ENCODE data around the gene PROSER3. TPM values are rescaled to one million over a fixed set of nuclear protein-coding genes. Genes with fewer than 3 reads are reported as not detected.
"Not testable (repeated sequence)": the region's sequence is repeated elsewhere in the genome, so short reads cannot be mapped to it uniquely, and the experiment has no call there.

PROSER3 gene
- total RNA-seq, 1 experiment from 2014 or later: 17.5 TPM

GRCh38 chr19:35760711-35761349 lies 2.9 kb downstream of the PROSER3 start:
- H3K9ac ChIP-seq (ENCODE audit: low read length): no peak overlapping the region
- no peak overlapping the region for H2AFZ ChIP-seq (ENCODE audit: low read length)
- peaks cover 10% of the 10 kb centered on the region; the same call in 1 of the 2 replicates for H4K20me1 ChIP-seq (ENCODE audit: insufficient read depth, low read depth, low read length)
- no peaks in the 10 kb centered on the region for H3K27me3 ChIP-seq (ENCODE audit: low read length)
- H3K27ac ChIP-seq (ENCODE audit: low read length): no peak overlapping the region
- no peak overlapping the region for H3K4me2 ChIP-seq (ENCODE audit: low read depth, low read length, poor library complexity, severe bottlenecking)
- H3K79me2 ChIP-seq (ENCODE audit: low read length): peaks cover 23% of the 10 kb centered on the region
- DNase-seq: no peak
- H3K36me3 ChIP-seq (ENCODE audit: insufficient read depth, low read length): peaks cover 13% of the 10 kb centered on the region
- H3K9me2 ChIP-seq (replicated peaks; ENCODE audit: insufficient read depth, low read length): no peaks in the 10 kb centered on the region
- H3K4me1 ChIP-seq (ENCODE audit: low read length): peaks cover 22% of the 10 kb centered on the region
- no peak overlapping the region for H3K4me3 ChIP-seq (ENCODE audit: low read length)
- H3K9me3 ChIP-seq (ENCODE audit: low read length): no peaks in the 10 kb centered on the region

DNA sequence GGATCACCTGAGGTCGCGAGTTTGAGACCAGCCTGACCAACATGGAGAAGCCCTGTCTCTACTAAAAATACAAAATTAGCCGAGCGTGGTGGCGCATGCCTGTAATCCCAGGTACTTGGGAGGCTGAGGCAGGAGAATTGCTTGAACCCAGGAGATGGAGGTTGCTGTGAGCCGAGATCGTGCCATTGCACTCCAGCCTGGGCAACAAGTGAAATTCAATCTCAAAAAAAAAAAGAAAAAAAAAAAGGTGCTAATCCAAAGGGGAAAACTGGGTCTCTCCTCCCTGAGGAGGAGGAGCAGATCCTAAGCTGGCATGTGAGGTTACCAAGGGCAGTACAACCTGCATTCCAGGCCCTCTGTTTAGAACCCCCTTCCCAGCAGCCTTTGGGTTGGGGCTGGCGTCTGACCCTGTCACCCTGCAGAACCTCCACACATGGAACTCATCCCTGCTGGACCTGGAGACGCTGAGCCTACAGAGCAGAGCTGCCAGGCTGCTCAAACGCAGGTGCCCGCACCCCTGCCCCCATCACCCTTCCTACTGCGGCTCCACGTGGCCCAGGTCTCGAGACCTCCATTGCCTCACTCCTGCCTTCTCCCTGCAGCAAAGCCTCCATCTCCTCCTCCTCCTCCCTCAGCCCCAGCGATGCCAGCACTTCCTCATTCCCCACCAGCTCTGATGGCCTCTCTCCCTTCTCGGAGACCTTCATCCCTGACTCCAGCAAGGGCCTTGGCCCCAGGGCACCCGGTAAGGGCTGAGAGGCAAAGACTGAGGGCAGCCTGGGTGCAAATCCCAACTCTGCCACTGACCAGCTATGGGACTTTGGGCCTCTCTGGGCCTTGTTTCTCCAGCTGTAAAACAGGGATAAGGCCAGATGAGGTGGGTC lies 6.7 kb downstream of the PROSER3 start:
- H4K20me1 ChIP-seq (ENCODE audit: insufficient read depth, low read depth, low read length): peaks cover 3% of the 10 kb centered on the region; the same call in 1 of the 2 replicates
- no peaks in the 10 kb centered on the region for H3K9me2 ChIP-seq (replicated peaks; ENCODE audit: insufficient read depth, low read length)
- no peak overlapping the region for H2AFZ ChIP-seq (ENCODE audit: low read length)
- no peaks in the 10 kb centered on the region for H3K27me3 ChIP-seq (ENCODE audit: low read length)
- no peaks in the 10 kb centered on the region for H3K9me3 ChIP-seq (ENCODE audit: low read length)
- no peak overlapping the region for H3K27ac ChIP-seq (ENCODE audit: low read length)
- no peak overlapping the region for H3K9ac ChIP-seq (ENCODE audit: low read length)
- DNase-seq: no peak
- H3K4me1 ChIP-seq (ENCODE audit: low read length): peaks cover 6% of the 10 kb centered on the region
- H3K36me3 ChIP-seq (ENCODE audit: insufficient read depth, low read length): peaks cover 11% of the 10 kb centered on the region
- H3K79me2 ChIP-seq (ENCODE audit: low read length): peaks cover 7% of the 10 kb centered on the region
- H3K4me2 ChIP-seq (ENCODE audit: low read depth, low read length, poor library complexity, severe bottlenecking): no peak overlapping the region
- no peak overlapping the region for H3K4me3 ChIP-seq (ENCODE audit: low read length)

- no peaks in the 10 kb centered on the region for H3K9me3 ChIP-seq (ENCODE audit: low read length)
- no peak for DNase-seq
- no peak overlapping the region for H3K9ac ChIP-seq (ENCODE audit: low read length)
- no peaks in the 10 kb centered on the region for H3K9me2 ChIP-seq (replicated peaks; ENCODE audit: insufficient read depth, low read length)
- peaks cover 5% of the 10 kb centered on the region for H3K4me1 ChIP-seq (ENCODE audit: low read length)
- H3K4me2 ChIP-seq (ENCODE audit: low read depth, low read length, poor library complexity, severe bottlenecking): no peak overlapping the region
- no peaks in the 10 kb centered on the region for H3K36me3 ChIP-seq (ENCODE audit: insufficient read depth, low read length)
- H3K79me2 ChIP-seq (ENCODE audit: low read length): no peaks in the 10 kb centered on the region
- H2AFZ ChIP-seq (ENCODE audit: low read length): no peak overlapping the region
- no peak overlapping the region for H3K4me3 ChIP-seq (ENCODE audit: low read length)
- H4K20me1 ChIP-seq (ENCODE audit: insufficient read depth, low read depth, low read length): peaks cover 3% of the 10 kb centered on the region; the same call in 1 of the 2 replicates
- no peaks in the 10 kb centered on the region for H3K27me3 ChIP-seq (ENCODE audit: low read length)
- H3K27ac ChIP-seq (ENCODE audit: low read length): no peak overlapping the region
Observed at GRCh38 chr19:35766571-35767104, 8.7 kb downstream of the PROSER3 start.

DNA sequence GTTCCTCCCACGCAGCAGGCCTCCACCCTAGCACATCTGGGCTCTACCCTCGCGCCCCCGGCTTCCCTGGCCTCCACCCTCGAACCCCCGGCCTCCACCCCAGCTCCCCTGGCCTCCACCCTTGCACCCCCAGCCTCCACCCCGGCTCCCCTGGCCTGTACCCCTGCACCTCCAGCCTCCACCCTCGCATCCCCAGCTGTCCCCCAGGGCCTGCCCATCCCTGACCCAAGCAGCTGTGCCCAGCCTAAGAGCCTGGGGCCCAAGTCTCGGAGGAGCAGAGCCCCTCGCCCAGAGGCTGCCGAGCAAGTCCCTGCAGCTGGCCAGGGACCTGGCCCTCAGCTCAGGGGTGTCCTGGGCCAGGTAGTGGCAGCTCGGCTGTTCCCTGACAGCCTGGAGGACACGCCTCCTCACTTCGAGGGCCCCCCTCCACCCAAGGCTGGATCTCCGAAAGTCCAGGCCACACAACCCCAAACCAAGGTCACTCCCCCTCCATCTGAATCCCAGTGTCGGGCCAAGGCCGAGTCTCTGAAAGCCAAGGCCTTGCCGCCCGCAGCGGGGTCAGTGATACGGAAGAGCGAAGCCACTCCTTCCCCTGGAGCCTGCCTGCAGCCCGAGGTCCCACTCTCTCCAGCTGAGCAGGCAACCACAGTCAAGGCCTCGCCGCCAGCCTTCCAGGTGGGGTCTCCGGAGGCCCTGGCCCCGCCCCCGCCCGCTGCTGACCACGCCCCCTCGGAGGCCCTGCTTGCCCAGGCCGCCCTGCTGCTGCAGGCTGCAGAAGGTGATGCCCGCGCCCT lies 9.5 kb downstream of the PROSER3 start:
- Histone ChIP-seq H3K9me2 (replicated peaks; ENCODE audit: insufficient read depth, low read length) (no peaks in the 10 kb centered on the region), H3K9me3 (ENCODE audit: low read length) (no peaks in the 10 kb centered on the region), H3K79me2 (ENCODE audit: low read length) (no peaks in the 10 kb centered on the region), H3K27ac (ENCODE audit: low read length) (no peak overlapping the region), H4K20me1 (ENCODE audit: insufficient read depth, low read depth, low read length) (peaks cover 3% of the 10 kb centered on the region; the same call in 1 of the 2 replicates), H3K9ac (ENCODE audit: low read length) (no peak overlapping the region), H3K36me3 (ENCODE audit: insufficient read depth, low read length) (no peaks in the 10 kb centered on the region), H3K4me3 (ENCODE audit: low read length) (no peak overlapping the region), H3K27me3 (ENCODE audit: low read length) (no peaks in the 10 kb centered on the region), H3K4me1 (ENCODE audit: low read length) (peaks cover 5% of the 10 kb centered on the region), H3K4me2 (ENCODE audit: low read depth, low read length, poor library complexity, severe bottlenecking) (no peak overlapping the region), H2AFZ (ENCODE audit: low read length) (no peak overlapping the region)
- DNase-seq: peak; percentile 61

DNA sequence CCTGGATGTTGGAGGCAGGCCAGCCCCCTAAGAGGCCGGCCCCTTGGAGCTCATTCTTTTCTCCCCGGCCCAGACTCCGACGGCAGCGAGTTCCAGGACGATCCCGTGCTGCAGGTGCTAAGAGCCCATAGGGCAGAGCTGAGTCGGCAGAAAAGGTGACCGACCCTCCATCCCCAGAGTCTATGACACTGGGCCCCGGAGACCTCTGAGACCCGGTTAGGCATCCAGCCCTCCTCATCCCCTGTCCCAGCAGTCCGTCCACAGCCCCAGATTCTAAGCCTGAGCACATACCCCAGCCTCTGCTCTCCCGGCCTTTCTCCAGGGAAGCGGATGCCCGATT lies 10.1 kb downstream of the PROSER3 start:
- H3K9ac ChIP-seq (ENCODE audit: low read length): no peak overlapping the region

GRCh38 chr19:35772362-35772761 lies 14.4 kb downstream of the PROSER3 start:
- H3K9me3 ChIP-seq (ENCODE audit: low read length); H2AFZ ChIP-seq (ENCODE audit: low read length); H3K79me2 ChIP-seq (ENCODE audit: low read length); H3K4me2 ChIP-seq (ENCODE audit: low read depth, low read length, poor library complexity, severe bottlenecking); DNase-seq; H3K27ac ChIP-seq (ENCODE audit: low read length); H3K36me3 ChIP-seq (ENCODE audit: insufficient read depth, low read length); H3K9ac ChIP-seq (ENCODE audit: low read length); H3K9me2 ChIP-seq (replicated peaks; ENCODE audit: insufficient read depth, low read length); H4K20me1 ChIP-seq (ENCODE audit: insufficient read depth, low read depth, low read length); H3K27me3 ChIP-seq (ENCODE audit: low read length); H3K4me3 ChIP-seq (ENCODE audit: low read length): not testable (repeated sequence)
- peaks cover 15% of the 10 kb centered on the region for H3K4me1 ChIP-seq (ENCODE audit: low read length)

More for the DNA sequence above, 10.1 kb downstream of the PROSER3 start:
- H2AFZ ChIP-seq (ENCODE audit: low read length): no peak overlapping the region
- H3K27ac ChIP-seq (ENCODE audit: low read length): no peak overlapping the region
- DNase-seq: no peak
- no peaks in the 10 kb centered on the region for H3K36me3 ChIP-seq (ENCODE audit: insufficient read depth, low read length)
- no peaks in the 10 kb centered on the region for H3K27me3 ChIP-seq (ENCODE audit: low read length)
- peaks cover 5% of the 10 kb centered on the region for H3K4me1 ChIP-seq (ENCODE audit: low read length)
- no peaks in the 10 kb centered on the region for H3K9me3 ChIP-seq (ENCODE audit: low read length)
- H4K20me1 ChIP-seq (ENCODE audit: insufficient read depth, low read depth, low read length): peaks cover 7% of the 10 kb centered on the region; the same call in 1 of the 2 replicates
- H3K9me2 ChIP-seq (replicated peaks; ENCODE audit: insufficient read depth, low read length): no peaks in the 10 kb centered on the region
- H3K4me2 ChIP-seq (ENCODE audit: low read depth, low read length, poor library complexity, severe bottlenecking): no peak overlapping the region
- H3K4me3 ChIP-seq (ENCODE audit: low read length): no peak overlapping the region
- no peaks in the 10 kb centered on the region for H3K79me2 ChIP-seq (ENCODE audit: low read length)

DNA sequence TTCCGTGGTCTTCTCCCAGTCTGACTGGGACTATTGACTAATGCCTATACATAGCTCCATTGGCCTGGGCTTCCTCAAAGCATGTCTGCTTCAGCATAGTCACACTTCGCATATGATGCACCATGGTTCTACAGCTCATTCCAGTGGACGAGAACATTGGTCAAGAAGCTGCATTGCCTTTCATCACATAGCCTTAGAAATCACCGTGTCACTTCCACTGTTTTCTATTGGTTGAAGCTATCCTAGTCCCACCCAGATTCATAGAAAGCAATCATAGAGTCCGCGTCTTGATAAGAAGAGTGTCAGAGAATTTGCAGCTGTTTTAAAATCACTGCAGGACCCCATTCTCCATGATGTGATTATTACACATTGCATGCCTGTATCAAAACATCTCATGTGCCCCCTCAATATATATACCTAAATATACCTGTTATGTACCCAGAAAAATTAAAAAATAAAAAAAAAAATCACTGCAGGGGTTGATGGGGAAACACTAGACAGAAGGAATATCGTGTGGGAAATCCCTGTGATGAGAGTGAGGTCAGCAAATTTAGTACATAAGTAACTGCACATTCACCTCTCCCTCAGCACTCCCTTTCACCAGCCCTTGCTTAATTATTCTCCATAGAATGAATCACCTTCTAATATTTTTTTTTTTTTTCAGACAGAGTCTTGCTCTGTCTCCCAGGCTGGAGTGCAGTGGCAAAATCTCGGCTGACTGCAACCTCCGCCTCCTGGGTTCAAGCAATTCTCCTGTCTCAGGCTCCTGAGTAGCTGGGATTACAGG lies 15.2 kb downstream of the PROSER3 start:
- Histone ChIP-seq H3K4me3 (ENCODE audit: low read length) (no peak overlapping the region), H4K20me1 (ENCODE audit: insufficient read depth, low read depth, low read length) (0 out of 2 replicates have a peak, but pooled peaks cover 6% of the 10 kb centered on the region), H3K9me3 (ENCODE audit: low read length) (no peaks in the 10 kb centered on the region), H3K36me3 (ENCODE audit: insufficient read depth, low read length) (no peaks in the 10 kb centered on the region), H3K4me1 (ENCODE audit: low read length) (peaks cover 12% of the 10 kb centered on the region), H3K9ac (ENCODE audit: low read length) (no peak overlapping the region), H3K9me2 (replicated peaks; ENCODE audit: insufficient read depth, low read length) (no peaks in the 10 kb centered on the region), H3K27me3 (ENCODE audit: low read length) (no peaks in the 10 kb centered on the region), H3K27ac (ENCODE audit: low read length) (no peak overlapping the region), H3K4me2 (ENCODE audit: low read depth, low read length, poor library complexity, severe bottlenecking) (no peak overlapping the region), H2AFZ (ENCODE audit: low read length) (no peak overlapping the region), H3K79me2 (ENCODE audit: low read length) (peaks cover 6% of the 10 kb centered on the region; the same call in 1 of the 2 replicates)
- peak; percentile 59 for DNase-seq

All from Karpas-422 (cell line).